Prostate gland (tissue), 2 donors: Measurements from ENCODE around the gene GLP2R.

Experiments used
- CTCF ChIP-seq, 4 experiments: fragments of 200-600 bp in 2 of 4; fragments of 450-650 bp in 2 of 4; sonication (generic) in 2 of 4; IDR thresholded peaks; 1 replicate in 3 of 4; 2 replicates in 1 of 4; pipeline ENCODE4 v1.5.1; 2016 to 2019; ENCODE audit warnings: antibody characterized with exemption in 4 of 4, mild to moderate bottlenecking in 2 of 4, moderate library complexity in 2 of 4
- POLR2A ChIP-seq: fragments of 450-650 bp; IDR thresholded peaks from one replicate; pipeline ENCODE4 v1.6.1; 2016; ENCODE audit warnings: antibody characterized with exemption, mild to moderate bottlenecking
- POLR2AphosphoS5 ChIP-seq: sonication (generic); formaldehyde crosslinking; IDR thresholded peaks from one replicate; pipeline ENCODE4 v1.6.1; 2017; ENCODE audit warnings: antibody characterized with exemption

- TF ChIP-seq CTCF (IDR thresholded peaks at IDR 0.05): no peak
- no peak for TF ChIP-seq POLR2A
- TF ChIP-seq POLR2AphosphoS5: no peak
Observed at GRCh38 chr17:9883451-9883850, 57.7 kb downstream of the GLP2R start.
